ENCODE data around the gene MAPKAP1.
A peak's percentile ranks its signal among the peaks of the same experiment; 100 is the strongest.

The MAPKAP1 gene

DNA sequence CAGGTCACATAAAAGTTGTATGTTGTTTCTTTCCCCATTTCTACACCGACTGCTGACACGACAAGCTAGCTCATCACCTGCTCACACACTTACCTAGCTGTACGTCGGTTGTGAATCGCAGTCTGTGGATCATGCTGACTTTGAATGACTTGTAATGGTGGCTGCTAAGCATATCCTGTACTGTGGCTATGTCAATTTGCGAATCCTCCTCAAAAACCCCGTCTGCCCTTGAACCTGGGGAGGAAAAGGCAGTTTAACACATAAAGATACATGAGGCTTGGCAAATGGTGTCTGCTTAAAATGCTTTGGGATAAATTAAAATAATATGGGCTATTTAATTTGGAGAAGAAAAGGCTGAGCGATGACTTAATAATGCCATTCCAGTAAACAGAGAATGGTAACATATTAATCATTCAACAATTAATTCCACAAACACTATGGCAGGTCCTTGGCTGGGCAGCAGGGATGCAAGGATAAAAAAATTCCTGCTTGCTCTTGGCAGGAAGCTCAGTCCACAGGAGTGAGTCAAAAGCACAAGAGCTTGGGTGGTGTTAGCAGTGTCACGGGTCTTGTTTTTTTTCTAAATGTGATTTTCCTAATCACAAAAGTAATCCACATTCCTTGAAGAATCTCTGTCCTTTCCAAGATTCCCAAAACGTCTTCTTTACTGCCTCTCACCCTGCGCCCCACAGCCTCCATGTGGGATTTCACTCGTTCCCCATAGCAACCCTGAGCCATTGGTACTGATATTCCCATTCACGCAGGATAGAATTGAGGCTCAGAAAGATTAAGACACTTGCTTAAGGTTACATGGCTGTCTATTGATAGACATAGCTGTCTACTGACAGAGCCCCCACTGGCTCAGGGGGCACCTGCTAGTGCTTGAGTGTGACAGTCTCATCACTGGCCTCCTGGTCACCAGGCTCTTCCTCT is 222.4 kb downstream of the MAPKAP1 start:
- DNase-seq (ENCODE audit: low spot score), result no peak

DNA sequence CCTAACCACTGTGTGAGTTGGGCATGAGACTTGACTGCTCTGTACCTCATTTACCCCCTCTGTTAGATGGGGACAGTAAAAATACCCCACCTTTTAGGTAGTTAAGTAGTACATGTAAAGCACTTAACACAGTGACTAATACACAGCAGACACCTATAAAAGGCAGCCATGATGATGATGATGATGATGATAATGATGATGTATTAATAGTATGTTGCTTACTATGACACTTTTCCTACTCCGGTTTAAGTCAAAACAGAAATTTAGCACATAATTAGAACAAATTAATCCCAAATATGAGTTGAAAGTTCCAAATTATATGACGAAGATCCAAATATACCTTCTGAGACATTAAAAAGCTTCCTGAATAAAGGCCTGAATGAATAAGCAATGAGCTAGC is 223.3 kb downstream of the MAPKAP1 start:
- no peak for DNase-seq (ENCODE audit: low spot score)

- DNase-seq (ENCODE audit: low spot score), result no peak
Measured at GRCh38 chr9:125479846-125480615, 227.0 kb downstream of the MAPKAP1 start.

- DNase-seq (ENCODE audit: low spot score), result no peak
Measured at GRCh38 chr9:125477089-125477544, 229.9 kb downstream of the MAPKAP1 start.

GRCh38 chr9:125476645-125477044 is 230.4 kb downstream of the MAPKAP1 start:
- no peak for DNase-seq (ENCODE audit: low spot score)

DNA sequence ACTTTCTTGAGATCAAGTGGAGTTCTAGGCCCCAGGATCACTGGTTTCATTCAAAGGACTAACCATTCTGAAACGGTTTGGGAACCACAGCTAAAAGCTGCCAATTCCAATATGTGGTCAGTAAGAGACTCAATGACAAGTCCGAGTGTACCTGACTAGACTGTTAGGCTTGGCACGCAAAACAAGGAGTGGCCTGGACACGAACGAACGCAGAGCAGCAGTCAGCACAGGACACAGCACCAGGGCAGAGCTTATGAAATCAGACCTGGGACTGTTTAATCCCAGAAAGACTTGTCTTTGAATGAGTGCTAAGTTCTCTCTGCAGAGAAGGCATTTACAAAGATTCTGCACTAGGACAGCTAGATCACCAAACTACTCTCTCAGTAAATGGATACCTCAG is 231.6 kb downstream of the MAPKAP1 start:
- no peak for DNase-seq (ENCODE audit: low spot score)

DNA sequence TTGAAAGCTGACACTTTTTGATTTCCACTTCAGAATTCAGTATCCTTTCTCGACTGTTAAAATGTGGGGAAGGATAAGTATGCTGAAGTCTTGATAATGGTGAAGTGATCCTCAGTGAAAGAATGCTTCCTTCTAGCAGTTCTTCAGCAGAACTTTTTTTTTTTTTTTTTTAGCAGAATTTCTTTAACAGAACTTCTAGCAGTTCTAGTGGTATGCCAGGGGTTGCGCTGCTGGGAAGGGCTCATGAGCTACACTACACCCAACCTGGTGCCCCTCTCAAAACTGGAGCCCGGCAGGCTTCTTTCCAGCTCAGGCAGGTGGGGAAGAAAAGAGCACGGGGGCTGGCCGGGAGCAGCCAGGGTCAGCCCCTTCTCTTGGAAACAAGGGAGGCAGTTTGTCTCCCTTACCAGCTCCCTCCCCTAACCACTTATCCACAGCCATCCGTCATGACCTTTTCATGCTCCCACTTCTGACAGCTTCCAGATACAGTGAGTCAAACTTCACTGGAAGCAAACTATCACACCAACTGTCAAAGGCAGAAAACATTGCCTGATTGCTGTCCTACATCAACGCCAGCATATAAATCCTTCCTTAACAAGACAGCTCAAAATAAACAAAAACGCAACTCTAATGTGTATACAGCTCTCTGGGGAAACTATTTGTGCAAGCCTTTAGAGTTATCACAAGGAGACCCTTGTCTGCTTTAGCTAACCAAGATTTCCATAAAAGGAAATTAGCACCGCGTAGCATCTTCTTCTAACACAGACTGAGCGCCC is 233.9 kb downstream of the MAPKAP1 start:
- DNase-seq (ENCODE audit: low spot score), result no peak

DNA sequence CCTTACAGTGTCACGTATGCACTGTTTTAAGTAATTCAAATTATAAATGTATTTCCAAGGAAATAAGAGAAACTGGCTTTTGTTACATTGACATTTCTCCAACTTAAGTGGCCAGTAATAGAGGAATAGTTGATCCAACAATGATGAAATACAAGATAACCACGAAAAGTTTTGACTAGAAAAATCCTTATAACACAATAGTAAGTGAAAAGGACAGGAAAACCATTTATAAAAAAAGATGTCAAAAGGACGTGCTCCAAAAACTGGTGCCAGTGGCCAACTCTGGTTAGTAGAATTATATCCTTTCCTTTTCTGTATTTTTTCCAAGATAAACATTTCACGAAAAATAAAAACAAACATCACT is 234.5 kb downstream of the MAPKAP1 start:
- DNase-seq (ENCODE audit: low spot score), result no peak

DNA sequence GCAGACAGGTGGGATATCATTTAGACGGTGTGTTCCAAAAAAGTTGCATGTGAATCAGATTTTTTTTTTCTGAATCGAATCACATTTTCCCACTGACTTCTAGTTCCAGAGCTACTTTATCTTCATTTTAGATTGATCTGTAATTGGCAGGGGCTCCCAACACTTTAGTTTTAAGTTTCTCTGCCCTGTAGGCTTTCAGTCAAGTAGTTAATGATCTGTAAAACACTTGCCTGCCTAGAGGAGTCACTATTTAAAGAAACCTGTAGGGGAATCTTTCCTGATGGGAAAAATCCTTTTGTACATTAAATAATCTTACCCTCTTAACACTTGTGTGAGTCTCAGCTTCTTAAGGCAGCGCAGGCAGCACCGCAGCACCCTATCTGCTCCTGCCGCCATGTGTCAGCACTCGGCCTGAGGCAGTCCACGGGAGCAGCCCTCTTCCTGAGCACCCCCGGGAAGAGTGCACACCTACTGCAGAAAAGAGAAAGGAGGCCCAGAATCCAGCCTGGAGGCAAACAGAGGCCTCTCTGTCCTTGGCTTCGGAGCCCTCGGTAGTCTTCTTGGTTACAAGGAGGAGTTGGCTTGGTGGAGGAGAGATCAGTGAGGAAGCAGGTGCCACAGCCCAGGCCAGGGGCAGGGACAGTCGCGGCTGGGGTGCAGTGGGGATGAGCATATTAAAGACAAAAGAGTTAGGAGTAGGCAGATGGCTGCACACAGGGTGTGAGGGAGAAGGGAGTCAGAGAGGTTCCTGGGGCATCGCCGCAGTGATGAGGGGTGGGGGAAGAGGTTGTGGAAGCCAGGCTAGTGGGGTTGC is 236.0 kb downstream of the MAPKAP1 start:
- DNase-seq (ENCODE audit: low spot score), result no peak

GRCh38 chr9:125470189-125470588 is 236.8 kb downstream of the MAPKAP1 start:
- no peak for DNase-seq (ENCODE audit: low spot score)

DNA sequence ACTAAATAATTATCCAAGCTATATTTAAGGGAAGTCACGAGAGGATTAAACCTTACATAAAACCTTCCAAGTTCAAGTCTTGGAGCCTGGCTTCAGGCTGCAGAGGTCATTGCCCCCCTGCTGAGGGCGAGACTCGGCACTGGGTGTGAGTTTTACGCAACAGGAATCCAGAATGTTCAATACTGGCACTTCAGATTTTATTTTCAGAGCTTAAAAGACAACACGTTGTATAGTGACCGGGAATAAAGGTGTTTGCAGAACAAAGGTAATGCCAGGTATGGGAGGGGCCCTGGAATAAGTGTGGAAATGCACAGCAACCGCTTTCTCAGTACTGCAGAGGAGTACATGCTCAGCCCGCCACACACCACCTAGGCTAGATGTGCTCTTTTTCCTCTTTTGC is 238.4 kb downstream of the MAPKAP1 start:
- DNase-seq (ENCODE audit: low spot score), result no peak

- DNase-seq (ENCODE audit: low spot score), result no peak
Measured at GRCh38 chr9:125467116-125467740, 239.8 kb downstream of the MAPKAP1 start.

DNA sequence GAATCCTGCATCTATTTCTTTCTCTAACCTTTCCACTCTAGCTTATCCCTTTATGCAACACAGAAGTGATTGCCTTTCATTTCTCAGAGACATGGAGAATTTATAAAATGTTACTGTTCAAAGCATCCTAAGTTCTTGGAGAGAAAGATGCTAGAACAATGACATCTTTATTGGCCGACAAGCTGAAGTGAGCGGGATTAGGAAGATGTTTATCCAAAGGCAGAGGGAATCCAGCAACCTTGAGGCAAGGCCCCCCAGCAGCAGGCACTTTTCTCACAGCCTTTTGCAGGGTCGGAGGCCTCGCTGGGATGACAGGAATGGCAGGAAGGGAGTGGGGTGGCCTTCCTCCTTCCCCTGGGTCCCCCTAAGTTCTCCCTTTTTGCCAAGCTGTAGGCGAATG is 240.6 kb downstream of the MAPKAP1 start:
- DNase-seq (ENCODE audit: low spot score), result no peak

DNA sequence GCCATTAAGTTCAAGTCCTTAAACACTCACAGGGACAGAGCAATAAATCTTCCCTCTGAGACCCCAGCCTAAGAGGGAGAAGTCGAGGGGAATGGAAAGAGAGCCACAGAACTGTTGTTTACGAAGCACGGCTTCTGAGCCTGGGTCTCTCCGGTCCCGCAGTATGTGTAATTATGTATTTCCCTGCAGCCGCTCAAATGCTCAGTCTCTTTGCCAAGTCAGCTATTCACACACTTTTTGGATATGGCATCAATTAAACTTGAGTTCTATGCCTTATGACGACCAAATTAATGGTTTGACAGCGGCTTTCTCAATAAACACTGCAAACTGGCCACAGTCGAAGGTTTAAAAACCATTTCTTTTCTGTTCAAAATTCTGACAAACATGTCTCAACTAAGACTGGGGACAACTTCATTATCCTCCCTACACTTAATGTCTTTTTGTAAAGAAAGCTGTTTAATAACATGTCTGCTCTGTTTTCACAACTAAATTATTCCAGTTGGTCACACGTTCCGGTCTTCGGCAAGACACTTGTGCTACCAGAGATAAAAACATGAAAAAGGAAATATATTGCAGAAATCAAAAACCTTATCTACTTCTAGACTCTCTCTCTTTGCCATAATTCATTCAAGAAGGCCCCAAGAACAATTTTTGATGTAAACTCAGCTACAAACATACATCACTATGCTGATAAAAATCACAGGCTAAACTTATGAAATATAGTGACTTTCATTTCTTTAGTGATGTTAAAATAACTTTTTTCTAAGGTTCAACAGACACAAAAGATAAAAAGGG is 242.2 kb downstream of the MAPKAP1 start:
- DNase-seq (ENCODE audit: low spot score), result no peak

GRCh38 chr9:125463926-125464325 is 243.1 kb downstream of the MAPKAP1 start:
- no peak for DNase-seq (ENCODE audit: low spot score)

DNA sequence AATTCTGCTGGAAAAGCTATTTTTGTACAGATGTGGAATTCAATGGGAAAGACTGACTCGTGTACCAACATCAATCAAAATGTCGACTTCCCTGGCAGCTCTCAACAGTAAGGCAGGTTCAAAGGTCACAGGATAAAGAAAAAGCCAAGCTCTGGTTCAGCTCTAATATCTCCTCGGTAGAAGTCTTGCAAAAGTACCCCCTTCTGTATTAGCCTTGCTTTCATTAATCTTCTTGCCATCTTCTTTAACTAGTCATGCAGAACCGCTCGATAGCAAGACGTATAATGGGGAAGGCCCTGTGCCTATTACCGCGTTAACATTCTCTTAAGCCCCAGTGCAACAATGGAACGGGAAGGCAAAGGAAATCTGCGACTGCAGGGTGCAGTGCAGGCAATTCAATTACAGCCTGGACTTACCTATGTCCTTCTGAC is 244.1 kb downstream of the MAPKAP1 start:
- DNase-seq (ENCODE audit: low spot score), result no peak

DNA sequence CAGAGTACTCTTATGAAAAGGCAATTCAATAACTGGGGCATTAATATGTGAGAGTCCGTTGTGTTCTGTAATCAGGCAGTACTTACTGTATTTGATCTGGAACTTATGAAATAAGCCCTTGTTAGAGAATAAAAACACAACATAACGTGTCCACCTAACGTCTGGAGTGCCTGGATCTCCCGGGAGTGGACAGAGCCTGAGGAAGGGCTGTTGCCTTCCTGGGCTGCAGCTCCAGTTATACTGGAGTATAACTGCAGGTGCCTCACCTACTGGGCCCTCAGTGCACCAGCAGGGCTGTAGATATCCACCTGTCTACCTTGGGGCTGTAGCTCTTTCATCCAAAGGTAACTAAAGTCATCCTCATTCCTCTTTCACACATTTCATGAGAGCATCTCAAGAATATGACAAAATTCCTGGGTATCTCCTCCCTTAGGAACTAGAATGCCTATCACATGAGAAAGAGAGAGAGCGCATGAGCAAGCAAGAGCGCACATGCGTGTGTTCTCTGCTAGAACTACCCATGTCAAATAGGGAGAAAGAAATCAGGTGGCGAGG is 245.3 kb downstream of the MAPKAP1 start:
- no peak for DNase-seq (ENCODE audit: low spot score)

GRCh38 chr9:125460883-125461635 is 245.9 kb downstream of the MAPKAP1 start:
- peak; percentile 82 for DNase-seq (ENCODE audit: low spot score)

GRCh38 chr9:125460346-125460745 is 246.7 kb downstream of the MAPKAP1 start:
- no peak for DNase-seq (ENCODE audit: low spot score)

Measured in cerebellar cortex (tissue), 1 donor.